ENCODE data around the gene FOXO1.

Gene FOXO1

GRCh38 chr13:40624986-40625385 is 41.5 kb downstream of the FOXO1 start:
- H3K9ac ChIP-seq (ENCODE audit: low read length), result no peak overlapping the region
- H3K4me1 ChIP-seq (ENCODE audit: control insufficient read depth, insufficient read depth, low read length), result peaks cover 6% of the 10 kb centered on the region
- H3K4me3 ChIP-seq (ENCODE audit: low read length), result no peak overlapping the region
- no peaks in the 10 kb centered on the region for H3K9me3 ChIP-seq (ENCODE audit: control insufficient read depth, low read length)
- no peaks in the 10 kb centered on the region for H3K27me3 ChIP-seq (ENCODE audit: control insufficient read depth, insufficient read depth, low read length)
- no peaks in the 10 kb centered on the region for H3K36me3 ChIP-seq (ENCODE audit: control insufficient read depth, insufficient read depth, low read length)

- H3K9ac ChIP-seq (ENCODE audit: low read length), result no peak overlapping the region
- H3K9me3 ChIP-seq (ENCODE audit: control insufficient read depth, low read length), result no peaks in the 10 kb centered on the region
- no peaks in the 10 kb centered on the region for H3K36me3 ChIP-seq (ENCODE audit: control insufficient read depth, insufficient read depth, low read length)
- H3K27me3 ChIP-seq (ENCODE audit: control insufficient read depth, insufficient read depth, low read length), result no peaks in the 10 kb centered on the region
- no peak overlapping the region for H3K4me3 ChIP-seq (ENCODE audit: low read length)
- peaks cover 9% of the 10 kb centered on the region for H3K4me1 ChIP-seq (ENCODE audit: control insufficient read depth, insufficient read depth, low read length)
These were observed 42.1 kb downstream of the FOXO1 start for GRCh38 chr13:40624383-40624782.

GRCh38 chr13:40622761-40623160 is 43.7 kb downstream of the FOXO1 start:
- no peak overlapping the region for H3K9ac ChIP-seq (ENCODE audit: low read length)
- H3K4me1 ChIP-seq (ENCODE audit: control insufficient read depth, insufficient read depth, low read length), result peaks cover 9% of the 10 kb centered on the region
- H3K27me3 ChIP-seq (ENCODE audit: control insufficient read depth, insufficient read depth, low read length), result no peaks in the 10 kb centered on the region
- H3K9me3 ChIP-seq (ENCODE audit: control insufficient read depth, low read length), result no peaks in the 10 kb centered on the region
- H3K36me3 ChIP-seq (ENCODE audit: control insufficient read depth, insufficient read depth, low read length), result no peaks in the 10 kb centered on the region
- no peak overlapping the region for H3K4me3 ChIP-seq (ENCODE audit: low read length)

GRCh38 chr13:40622246-40622645 is 44.2 kb downstream of the FOXO1 start:
- H3K9ac ChIP-seq (ENCODE audit: low read length), result no peak overlapping the region
- H3K4me1 ChIP-seq (ENCODE audit: control insufficient read depth, insufficient read depth, low read length), result peaks cover 9% of the 10 kb centered on the region
- H3K27me3 ChIP-seq (ENCODE audit: control insufficient read depth, insufficient read depth, low read length), result no peaks in the 10 kb centered on the region
- no peak overlapping the region for H3K4me3 ChIP-seq (ENCODE audit: low read length)
- no peaks in the 10 kb centered on the region for H3K9me3 ChIP-seq (ENCODE audit: control insufficient read depth, low read length)
- H3K36me3 ChIP-seq (ENCODE audit: control insufficient read depth, insufficient read depth, low read length), result no peaks in the 10 kb centered on the region

- H3K4me3 ChIP-seq (ENCODE audit: low read length), result no peak overlapping the region
- no peaks in the 10 kb centered on the region for H3K9me3 ChIP-seq (ENCODE audit: control insufficient read depth, low read length)
- no peaks in the 10 kb centered on the region for H3K36me3 ChIP-seq (ENCODE audit: control insufficient read depth, insufficient read depth, low read length)
- H3K4me1 ChIP-seq (ENCODE audit: control insufficient read depth, insufficient read depth, low read length), result peaks cover 11% of the 10 kb centered on the region
- H3K27me3 ChIP-seq (ENCODE audit: control insufficient read depth, insufficient read depth, low read length), result no peaks in the 10 kb centered on the region
- no peak overlapping the region for H3K9ac ChIP-seq (ENCODE audit: low read length)
These were observed 47.0 kb downstream of the FOXO1 start for GRCh38 chr13:40619479-40619814.

GRCh38 chr13:40618581-40619478 is 47.6 kb downstream of the FOXO1 start:
- Histone ChIP-seq H3K4me3 (ENCODE audit: low read length) (no peak overlapping the region), H3K9ac (ENCODE audit: low read length) (no peak overlapping the region), H3K4me1 (ENCODE audit: control insufficient read depth, insufficient read depth, low read length) (peaks cover 12% of the 10 kb centered on the region), H3K9me3 (ENCODE audit: control insufficient read depth, low read length) (no peaks in the 10 kb centered on the region), H3K36me3 (ENCODE audit: control insufficient read depth, insufficient read depth, low read length) (no peaks in the 10 kb centered on the region), H3K27me3 (ENCODE audit: control insufficient read depth, insufficient read depth, low read length) (no peaks in the 10 kb centered on the region)

- Histone ChIP-seq H3K9me3 (ENCODE audit: control insufficient read depth, low read length) (no peaks in the 10 kb centered on the region), H3K4me3 (ENCODE audit: low read length) (no peak overlapping the region), H3K27me3 (ENCODE audit: control insufficient read depth, insufficient read depth, low read length) (no peaks in the 10 kb centered on the region), H3K4me1 (ENCODE audit: control insufficient read depth, insufficient read depth, low read length) (peaks cover 21% of the 10 kb centered on the region), H3K36me3 (ENCODE audit: control insufficient read depth, insufficient read depth, low read length) (no peaks in the 10 kb centered on the region), H3K9ac (ENCODE audit: low read length) (no peak overlapping the region)
These were observed 48.6 kb downstream of the FOXO1 start for GRCh38 chr13:40617801-40618356.

- H3K9ac ChIP-seq (ENCODE audit: low read length), result no peak overlapping the region
- peaks cover 30% of the 10 kb centered on the region for H3K4me1 ChIP-seq (ENCODE audit: control insufficient read depth, insufficient read depth, low read length)
- no peaks in the 10 kb centered on the region for H3K36me3 ChIP-seq (ENCODE audit: control insufficient read depth, insufficient read depth, low read length)
- H3K4me3 ChIP-seq (ENCODE audit: low read length), result no peak overlapping the region
- H3K9me3 ChIP-seq (ENCODE audit: control insufficient read depth, low read length), result no peaks in the 10 kb centered on the region
- no peaks in the 10 kb centered on the region for H3K27me3 ChIP-seq (ENCODE audit: control insufficient read depth, insufficient read depth, low read length)
These were observed 50.8 kb downstream of the FOXO1 start for GRCh38 chr13:40615619-40616018.

GRCh38 chr13:40613914-40614313 is 52.5 kb downstream of the FOXO1 start:
- Histone ChIP-seq H3K27me3 (ENCODE audit: control insufficient read depth, insufficient read depth, low read length) (no peaks in the 10 kb centered on the region), H3K4me3 (ENCODE audit: low read length) (no peak overlapping the region), H3K4me1 (ENCODE audit: control insufficient read depth, insufficient read depth, low read length) (peaks cover 27% of the 10 kb centered on the region), H3K9me3 (ENCODE audit: control insufficient read depth, low read length) (no peaks in the 10 kb centered on the region), H3K36me3 (ENCODE audit: control insufficient read depth, insufficient read depth, low read length) (no peaks in the 10 kb centered on the region), H3K9ac (ENCODE audit: low read length) (no peak overlapping the region)

- no peak overlapping the region for H3K9ac ChIP-seq (ENCODE audit: low read length)
- H3K9me3 ChIP-seq (ENCODE audit: control insufficient read depth, low read length), result no peaks in the 10 kb centered on the region
- H3K27me3 ChIP-seq (ENCODE audit: control insufficient read depth, insufficient read depth, low read length), result no peaks in the 10 kb centered on the region
- H3K4me1 ChIP-seq (ENCODE audit: control insufficient read depth, insufficient read depth, low read length), result peaks cover 27% of the 10 kb centered on the region
- no peaks in the 10 kb centered on the region for H3K36me3 ChIP-seq (ENCODE audit: control insufficient read depth, insufficient read depth, low read length)
- no peak overlapping the region for H3K4me3 ChIP-seq (ENCODE audit: low read length)
These were observed 53.1 kb downstream of the FOXO1 start for GRCh38 chr13:40613192-40613818.

GRCh38 chr13:40612041-40612440 is 54.4 kb downstream of the FOXO1 start:
- Histone ChIP-seq H3K36me3 (ENCODE audit: control insufficient read depth, insufficient read depth, low read length) (no peaks in the 10 kb centered on the region), H3K27me3 (ENCODE audit: control insufficient read depth, insufficient read depth, low read length) (no peaks in the 10 kb centered on the region), H3K4me3 (ENCODE audit: low read length) (no peak overlapping the region), H3K4me1 (ENCODE audit: control insufficient read depth, insufficient read depth, low read length) (peaks cover 27% of the 10 kb centered on the region), H3K9me3 (ENCODE audit: control insufficient read depth, low read length) (no peaks in the 10 kb centered on the region), H3K9ac (ENCODE audit: low read length) (no peak overlapping the region)

GRCh38 chr13:40611635-40612034 is 54.8 kb downstream of the FOXO1 start:
- no peaks in the 10 kb centered on the region for H3K36me3 ChIP-seq (ENCODE audit: control insufficient read depth, insufficient read depth, low read length)
- H3K9ac ChIP-seq (ENCODE audit: low read length), result no peak overlapping the region
- no peak overlapping the region for H3K4me3 ChIP-seq (ENCODE audit: low read length)
- H3K27me3 ChIP-seq (ENCODE audit: control insufficient read depth, insufficient read depth, low read length), result no peaks in the 10 kb centered on the region
- H3K9me3 ChIP-seq (ENCODE audit: control insufficient read depth, low read length), result no peaks in the 10 kb centered on the region
- H3K4me1 ChIP-seq (ENCODE audit: control insufficient read depth, insufficient read depth, low read length), result peaks cover 27% of the 10 kb centered on the region
